ENCODE measurements around the gene NKX6-2.

Gene NKX6-2

GRCh38 chr10:132737390-132738048, 48.4 kb downstream of the NKX6-2 start:
- DNase-seq (ENCODE audit: low read depth): no peak

- no peak for DNase-seq (ENCODE audit: low read depth)
These were observed 50.0 kb downstream of the NKX6-2 start for GRCh38 chr10:132735923-132736391.

- no peak for DNase-seq (ENCODE audit: low read depth)
These were observed 50.6 kb downstream of the NKX6-2 start for GRCh38 chr10:132735341-132735775.

- no peak for DNase-seq (ENCODE audit: low read depth)
These were observed 52.0 kb downstream of the NKX6-2 start for GRCh38 chr10:132733926-132734325.

Data from T follicular helper cell (primary cell).